NCI-H2081 treated with DMSO at 0.1 percent for 48 hours (cell line): ENCODE results near the gene VPS39.

Experiments
- DNase-seq: peaks from one replicate; lab custom pipeline; 2025; lab: John Stamatoyannopoulos, UW

The VPS39 gene

DNA sequence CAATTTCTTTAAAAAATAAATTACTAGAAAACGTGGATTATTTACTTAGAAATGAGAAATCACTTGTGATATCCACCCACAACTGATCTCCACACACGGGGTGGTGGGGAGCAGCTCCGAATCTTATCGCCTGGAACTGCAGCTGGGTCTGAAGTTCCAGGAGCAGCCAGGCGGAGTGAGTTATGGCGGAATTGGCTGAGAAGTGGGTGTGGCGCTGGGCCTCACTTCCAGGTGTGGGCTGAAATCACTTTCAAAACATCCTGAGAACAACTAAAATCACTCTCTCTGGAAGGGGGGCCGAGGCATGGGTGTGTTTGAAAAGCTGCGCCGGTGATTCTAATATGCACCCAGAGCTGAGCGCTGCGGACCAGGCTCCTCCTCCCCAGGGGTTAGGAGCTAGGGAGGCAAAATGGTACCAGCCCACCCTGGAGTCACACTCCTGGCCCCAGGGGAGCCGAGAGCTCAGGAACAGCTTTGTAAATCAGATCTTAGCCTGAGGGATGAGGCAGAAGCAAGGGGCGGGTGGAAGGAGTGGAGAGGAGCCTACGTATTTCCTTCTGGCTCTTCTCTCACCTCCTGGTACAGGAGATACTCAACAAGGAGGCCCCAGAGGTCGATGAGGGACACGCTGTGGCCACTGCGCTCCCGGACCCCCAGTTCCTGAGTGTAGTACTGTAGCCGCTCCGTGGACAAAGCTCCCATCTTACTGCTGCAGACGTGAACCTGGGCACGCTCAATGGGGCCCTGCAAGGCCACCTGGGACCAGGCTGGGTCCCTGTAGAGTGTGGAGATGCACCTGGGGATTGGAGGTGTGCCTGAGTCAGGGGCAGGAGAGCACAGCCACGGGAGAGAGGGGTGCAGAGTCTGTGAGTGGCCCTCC is 61.3 kb downstream of the VPS39 start:
- DNase-seq = no peak

DNA sequence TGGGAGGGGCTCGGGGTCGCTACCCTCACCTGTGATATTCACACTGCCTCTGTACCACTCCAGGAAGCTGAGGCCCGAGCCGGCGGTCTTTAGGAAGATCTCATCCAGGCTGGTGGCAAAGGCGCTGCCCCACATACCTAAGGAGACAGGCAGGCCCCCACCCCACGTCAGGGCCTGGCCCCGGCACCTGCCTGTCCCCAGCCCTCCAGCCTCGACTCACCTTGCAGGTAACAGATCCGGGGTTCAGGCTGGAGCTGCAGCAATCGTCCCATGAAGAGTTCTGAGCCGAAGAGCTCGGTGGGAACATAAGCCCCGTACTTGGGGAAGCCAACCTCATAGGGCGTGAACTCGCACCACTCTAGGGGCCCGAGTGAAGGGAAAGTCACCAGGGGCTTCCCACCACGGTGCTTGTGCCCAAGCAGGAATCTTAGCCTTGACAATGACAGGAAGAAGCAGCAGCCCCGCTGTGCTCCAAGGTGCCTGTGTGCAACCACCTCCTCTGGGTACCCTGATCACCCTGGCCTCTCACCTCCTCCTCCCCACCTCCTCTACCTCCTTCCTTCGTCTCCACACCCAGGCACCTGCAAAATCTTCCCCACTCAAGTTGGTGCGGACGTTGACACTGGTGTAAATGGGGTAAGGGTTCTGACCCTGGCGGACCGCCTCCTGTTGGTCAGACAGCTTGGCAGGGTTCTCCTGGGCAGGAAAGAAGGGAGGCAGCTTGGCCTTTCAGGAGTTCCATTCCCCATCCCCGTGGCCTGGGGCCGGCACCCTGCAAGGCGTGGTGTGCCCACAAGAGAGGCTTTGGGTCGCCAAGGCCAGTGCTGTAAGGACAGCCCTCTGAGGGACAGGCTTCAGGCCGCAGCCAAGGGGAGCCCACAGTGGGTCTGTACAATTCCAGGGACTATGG is 62.3 kb downstream of the VPS39 start:
- no peak for DNase-seq

DNA sequence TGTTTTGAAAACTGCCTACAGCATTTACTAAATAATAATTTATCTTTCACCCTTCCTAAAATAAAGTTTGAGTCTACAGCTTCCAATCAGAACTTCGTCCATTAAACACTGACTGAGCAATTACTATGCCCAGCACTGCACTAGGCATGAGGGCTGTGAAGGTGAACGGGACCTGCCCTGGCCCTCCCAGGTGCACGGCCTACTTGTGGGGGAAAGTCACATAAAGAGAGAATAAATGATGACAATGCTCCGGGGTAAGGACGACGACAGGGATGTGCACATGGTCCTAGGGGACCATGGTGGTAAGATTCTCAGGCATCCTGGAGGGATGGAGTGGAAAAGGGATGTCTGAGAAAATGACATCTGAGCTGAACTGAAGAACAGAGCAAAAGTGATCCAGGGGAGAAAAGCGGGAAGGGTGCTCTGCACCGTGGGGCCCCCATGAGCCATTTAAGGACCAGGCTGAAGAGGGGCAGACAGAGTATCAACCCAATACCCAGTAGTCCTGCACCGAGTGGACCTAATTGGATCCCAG is 63.2 kb downstream of the VPS39 start:
- DNase-seq = no peak

DNA sequence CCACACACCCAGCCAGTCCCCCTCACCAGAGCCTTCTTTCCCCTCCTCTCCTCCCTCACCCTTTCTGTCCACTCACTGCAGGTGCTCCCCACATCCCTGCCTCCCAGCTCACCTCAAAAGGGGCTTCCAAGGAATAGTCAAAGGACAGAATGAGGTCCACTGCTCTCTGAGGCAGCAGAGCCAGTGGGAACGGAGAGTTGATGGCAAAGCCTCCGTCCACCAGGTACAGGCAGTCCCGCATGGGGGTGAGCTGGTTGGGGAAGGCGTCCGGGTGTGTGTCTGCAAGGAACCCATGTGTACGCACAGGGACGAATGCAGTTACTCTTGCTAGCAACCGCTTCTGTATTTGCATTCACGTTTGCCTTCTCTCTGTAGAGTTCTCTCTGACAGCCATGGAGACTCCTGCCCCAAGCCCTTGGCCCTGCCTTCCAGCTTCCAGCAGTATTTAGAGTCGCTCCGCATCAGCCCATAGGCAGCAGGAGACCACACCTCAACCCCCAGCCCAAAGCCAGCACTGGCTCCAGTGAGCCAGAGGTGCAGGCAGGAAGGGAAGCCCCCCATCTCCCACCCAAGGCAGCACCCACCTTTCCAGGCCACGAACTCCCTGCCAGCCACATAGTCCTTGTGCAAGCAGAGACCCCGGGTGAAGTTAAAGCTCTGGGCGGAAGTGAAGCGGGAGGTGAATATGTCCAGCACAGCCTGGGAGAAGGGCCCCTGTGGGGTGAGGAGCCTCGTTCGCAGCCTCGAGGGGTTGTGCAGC is 64.1 kb downstream of the VPS39 start:
- no peak for DNase-seq

DNA sequence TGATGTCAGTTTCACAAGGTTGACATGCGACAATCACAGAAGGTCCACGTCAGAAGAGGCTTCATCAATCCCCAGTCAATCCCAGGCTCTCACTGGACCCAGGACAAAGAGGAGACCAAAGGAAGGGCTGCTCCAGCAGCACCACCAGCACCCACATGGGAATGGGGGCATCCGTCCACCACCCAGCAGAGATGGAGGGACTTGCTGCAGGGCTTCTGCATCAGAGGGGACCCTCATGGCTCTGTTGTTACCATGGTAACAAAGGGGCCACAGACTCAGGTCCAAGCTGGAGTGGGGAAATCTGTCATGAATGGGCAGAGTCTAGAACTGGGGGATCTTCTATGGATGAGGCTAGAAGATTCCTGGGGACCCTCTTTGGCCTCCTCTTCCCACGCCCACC is 64.7 kb downstream of the VPS39 start:
- no peak for DNase-seq

DNA sequence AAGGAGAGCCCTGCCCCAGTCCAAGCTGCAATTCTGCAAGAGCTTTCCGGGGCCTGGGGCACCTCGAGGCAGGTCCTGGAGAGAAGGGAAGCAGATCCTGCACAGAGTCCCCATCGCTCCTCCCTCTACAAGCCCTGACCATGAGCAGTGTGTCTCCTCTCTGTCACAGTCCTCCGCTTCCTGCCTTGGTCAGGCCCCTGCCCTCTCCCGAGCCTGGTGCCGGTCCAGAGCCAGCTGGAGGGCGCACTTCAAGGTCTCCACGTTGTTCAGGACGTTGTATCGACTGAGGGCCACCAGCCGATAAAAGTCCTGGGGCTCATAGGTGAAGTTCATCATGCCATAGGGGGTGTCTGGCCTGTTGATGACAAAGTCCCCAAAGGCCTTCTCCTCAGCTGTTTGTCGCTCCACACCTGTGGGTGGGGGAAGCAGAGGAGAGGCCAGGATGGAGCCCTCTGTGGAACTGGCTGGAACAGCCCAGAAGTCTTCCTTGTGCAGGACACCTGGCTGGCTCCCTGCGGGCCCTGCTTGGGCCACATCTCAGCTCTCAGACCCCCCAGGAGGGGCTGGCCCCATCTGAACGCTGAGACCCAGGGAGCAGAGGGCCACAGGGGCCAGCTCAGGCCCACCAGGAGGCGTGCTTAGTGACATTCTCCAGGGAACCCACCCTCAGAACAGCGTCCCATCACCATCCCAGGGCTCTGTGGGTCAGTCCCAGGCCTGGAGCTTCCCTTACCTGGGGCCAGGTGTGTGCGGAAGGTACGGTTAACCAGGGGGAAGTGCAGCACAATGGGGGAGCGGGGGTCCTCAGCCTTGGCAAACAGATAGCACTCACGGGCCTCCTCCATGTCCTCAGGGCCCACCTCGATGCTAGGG is 66.1 kb downstream of the VPS39 start:
- DNase-seq = no peak

DNA sequence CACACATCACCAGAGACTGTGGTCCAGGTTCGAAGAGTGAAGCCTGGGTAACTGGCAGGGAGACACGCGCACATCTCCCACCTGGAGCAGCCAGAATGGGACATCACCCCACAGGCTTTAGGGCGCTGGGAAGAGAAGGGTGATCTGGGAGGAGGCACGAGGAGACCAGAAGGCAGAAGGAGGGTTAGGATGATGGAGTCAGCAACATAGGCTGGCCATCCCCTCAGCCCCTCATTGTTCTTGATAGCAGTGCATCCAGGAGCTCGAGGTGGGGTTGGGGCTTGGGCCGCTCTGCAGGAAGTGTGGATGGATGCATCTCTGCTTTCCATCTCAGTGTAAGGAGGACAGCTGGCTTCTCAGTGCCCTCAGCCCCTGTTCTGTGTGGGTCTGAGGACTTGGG is 66.9 kb downstream of the VPS39 start:
- DNase-seq = no peak

DNA sequence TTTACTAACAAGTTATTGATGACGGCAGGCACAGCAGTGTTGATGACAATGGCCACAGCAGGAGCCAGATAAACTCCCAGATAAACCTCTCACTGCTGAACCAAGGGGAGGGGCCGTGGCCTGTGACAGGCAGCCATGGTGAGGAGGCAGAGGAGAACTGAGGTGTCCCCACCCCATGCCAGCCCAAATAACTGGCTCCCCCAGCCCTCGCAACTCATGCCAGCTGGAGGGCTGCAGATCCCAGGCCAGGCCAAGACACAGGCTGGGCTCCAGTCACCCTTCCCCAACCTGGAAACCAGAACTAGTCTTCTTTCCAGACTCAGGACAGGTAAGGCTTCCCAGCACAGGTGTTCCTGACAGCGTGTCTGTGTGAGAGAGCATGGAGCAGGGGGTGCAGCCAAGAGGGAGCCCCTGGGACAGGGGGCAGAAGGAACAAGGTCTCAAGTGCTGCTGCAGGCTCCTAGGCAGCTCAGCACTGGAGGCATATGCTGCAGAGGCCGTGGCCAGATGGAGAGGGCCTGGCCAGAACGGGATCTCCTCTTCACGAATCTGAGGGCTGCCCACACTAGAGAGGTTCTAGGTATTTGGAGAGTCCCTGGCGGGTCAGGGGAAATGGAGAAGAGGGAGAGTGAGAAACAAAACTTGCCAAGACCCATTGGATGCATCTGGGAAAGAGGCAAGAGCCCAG is 67.6 kb downstream of the VPS39 start:
- no peak for DNase-seq

DNA sequence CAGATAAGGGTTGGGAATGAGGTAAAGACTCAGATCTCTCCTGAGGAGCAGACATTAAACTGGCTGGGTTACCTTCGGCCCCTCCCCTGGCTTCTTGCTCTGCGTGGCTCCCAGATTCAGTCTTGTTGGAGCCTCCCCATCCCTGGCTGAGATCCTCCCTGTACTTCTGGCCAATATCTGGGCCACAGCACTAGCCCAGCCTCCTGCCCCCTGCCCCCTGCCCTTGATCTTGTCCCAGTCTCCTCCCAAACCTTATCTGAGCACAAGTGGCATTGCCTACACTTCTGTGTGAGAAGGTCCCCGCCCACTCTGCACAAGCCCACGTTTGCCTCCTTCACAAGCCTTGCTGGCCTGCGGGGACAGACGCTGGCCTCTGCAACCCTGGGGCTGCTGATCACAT is 68.5 kb downstream of the VPS39 start:
- no peak for DNase-seq

DNA sequence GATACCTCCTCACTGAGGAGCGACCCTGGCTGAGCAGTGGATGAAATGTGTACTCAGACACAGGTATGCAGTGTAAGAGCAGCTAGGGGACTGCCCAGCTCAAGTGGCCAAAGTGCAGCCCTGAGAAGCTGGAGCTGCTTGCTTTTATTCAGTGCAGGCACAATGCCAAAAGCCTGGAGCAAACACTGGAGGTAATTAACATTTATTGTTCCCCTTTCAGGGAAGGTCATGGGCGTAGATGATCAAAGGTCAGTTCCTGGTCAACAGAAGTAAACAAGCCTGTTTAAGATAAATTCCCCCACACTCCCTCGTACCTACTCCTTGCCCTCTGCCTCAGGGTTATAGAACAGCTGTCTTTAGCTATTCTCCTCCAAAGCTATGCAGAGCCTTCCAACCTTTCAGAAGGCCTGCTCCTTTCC is 69.1 kb downstream of the VPS39 start:
- no peak for DNase-seq

DNA sequence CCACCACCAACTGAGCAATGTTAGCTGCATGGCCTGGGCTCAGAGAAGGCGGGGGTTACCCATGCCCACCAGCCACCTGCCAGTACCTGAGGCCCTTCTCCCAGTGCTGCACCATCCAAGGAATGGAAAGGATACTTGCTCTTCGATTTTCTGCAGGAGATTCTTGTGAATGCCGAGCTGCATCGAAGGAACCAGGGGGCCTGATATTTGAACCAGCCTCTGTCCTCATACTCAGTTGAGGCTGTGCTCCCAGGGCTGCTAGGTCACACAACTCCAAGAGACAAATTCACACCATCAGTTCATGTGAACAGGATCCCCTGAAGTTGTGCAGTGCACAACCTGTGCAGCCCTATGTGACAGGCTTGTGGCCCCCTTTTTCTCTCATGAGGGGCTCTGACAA is 69.7 kb downstream of the VPS39 start:
- no peak for DNase-seq

DNA sequence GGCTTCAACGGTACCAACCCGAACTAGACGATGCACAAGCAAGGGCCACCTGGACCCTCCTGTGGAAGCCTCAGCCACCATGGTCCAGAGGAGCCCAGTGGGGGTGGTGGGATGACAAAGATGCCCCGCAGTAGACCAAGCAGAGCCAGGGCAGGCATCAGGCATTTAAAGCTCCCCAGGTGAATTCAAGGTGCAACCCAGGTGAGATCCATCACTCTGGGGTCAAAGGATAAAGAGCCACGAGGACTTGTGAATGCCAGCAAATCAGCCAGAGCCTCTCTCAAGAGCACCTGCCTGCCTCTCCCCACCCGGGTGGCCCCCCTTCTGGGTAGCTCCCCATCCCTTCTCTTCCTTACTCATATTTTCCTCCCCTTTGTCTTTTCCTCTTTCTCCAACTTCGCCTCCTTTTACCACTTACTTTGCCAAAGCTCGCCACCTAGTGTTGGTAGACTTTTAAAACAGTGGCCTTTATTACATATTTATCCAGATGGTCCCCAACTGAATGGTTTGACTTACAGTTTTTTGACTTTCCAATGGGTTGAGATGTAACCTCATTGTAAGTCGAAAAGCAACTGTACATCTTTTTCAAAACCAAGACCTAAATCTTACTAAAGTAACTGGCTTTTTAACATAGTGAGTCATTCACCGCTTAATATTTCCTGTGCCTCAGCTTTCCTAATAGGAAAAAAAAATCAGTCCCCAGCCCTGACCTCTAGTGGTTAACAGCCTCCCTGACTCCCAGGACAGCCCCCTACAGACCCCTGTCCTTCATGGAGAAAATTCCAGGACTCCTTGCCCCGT is 70.4 kb downstream of the VPS39 start:
- no peak for DNase-seq

DNA sequence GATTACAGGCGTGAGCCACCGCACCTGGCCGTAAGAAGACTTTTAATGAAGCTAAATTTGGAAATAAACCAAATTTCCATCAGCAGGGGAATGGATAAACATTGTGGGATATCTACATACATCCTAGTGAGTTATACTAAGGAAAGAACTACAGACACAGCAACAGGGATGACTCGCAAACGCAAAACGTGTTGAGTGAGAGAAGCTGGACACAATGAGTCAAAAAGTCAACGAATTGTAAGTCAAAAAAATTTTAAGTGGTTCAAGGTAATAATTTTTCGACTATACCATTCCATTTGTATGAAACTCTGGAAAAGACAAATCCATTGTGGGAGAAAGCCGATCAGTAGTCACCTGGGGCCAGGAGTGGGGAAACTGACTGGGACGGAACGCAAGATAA is 71.6 kb downstream of the VPS39 start:
- DNase-seq = no peak

DNA sequence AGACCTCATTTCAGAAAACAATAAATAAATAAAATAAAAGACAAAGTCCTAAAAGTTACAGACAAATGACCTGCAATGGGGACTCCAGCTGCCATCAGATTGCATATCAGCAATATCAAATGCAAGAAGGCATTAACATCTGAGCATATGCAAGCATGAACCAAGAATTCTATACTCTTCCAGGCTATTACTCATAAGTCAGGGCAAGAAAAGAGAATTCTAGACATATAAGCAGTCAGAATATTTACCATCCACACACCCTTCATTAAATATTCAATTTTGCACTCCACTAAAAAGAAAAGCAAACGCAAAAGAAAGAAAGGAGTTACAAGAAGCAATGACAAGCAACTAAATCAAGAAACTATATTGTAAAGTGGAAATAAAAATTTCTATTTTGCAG is 72.8 kb downstream of the VPS39 start:
- no peak for DNase-seq

DNA sequence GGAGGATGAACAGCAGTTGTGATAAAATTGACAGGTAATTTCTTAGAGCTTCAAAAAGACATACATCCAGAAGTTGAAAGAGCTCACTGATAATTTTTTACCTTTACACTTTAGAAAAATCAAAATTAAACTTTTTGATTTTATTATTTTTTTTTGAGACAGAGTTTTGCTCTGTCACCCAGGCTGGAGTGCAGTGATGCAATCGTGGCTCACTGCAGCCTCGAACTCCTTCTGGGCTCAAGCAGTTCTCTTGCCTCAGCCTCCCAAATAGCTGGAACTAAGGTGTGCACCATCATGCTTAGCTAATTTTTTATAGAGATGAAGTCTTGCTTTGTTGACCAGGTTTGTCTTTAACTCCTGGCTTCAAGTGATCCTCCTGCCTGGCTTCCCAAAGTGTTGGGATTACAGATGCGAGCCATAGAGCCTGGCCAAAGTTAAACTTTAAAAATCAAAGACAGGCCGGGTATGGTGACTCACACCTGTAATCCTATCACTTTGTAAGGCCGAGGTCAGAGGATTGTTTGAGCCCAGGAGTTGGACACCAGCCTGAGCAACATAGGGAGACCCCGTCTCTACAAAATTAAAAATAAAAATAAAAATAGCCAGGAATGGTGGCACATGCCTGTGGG is 73.4 kb downstream of the VPS39 start:
- no peak for DNase-seq

DNA sequence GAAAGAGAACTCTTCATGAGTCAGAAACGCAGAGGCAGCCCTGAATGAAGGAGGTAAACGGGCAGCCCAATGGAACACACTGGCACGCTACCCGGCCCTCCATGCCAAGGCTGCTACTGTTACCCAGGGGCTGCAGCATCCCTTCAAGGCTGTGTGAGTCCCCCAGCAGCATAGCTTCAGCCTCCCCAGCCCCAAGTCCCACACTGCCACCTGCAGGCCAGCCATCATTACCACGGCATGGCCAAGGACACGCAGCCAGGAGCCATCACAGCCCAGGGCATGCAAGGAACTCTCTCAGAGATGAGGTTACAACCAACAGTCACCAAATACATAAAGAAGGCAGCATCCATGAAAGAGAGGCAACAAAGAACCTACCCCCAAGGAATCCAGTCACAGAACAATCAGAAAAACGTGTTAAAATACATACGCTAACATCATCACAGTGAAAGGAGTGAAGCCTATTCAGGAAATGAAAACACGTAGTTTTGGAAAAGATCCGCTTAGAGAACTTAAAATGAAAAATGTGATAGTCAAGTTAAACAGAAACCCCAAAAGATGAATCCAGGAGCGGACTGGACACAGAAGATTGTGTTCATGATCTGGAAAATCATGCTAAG is 74.1 kb downstream of the VPS39 start:
- DNase-seq = no peak

DNA sequence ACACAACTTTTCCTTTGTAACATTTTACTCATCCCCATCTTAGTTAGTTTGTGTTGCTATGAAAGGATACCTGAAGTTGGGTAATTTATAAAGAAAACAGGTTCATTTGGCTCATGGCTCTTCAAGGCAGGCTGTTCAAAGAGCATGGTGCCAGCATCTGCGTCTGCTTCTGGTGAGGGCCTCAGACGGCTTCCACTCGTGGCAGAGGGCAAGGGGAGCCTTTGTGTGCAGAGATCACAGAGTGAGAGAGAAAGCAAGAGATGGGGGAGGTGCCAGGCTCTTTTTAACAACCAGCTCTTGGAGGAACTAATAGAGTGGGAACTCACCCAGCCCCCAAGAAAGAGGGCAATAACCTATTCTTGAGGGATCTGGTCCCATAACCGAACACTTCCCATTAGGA is 74.7 kb downstream of the VPS39 start:
- no peak for DNase-seq
